Measurements from ENCODE around the gene PTOV1.
A peak's percentile ranks its signal among the peaks of the same experiment; 100 is the strongest.

The PTOV1 gene

GRCh38 chr19:49875177-49875576 is 24.2 kb downstream of the PTOV1 start:
- DNase-seq (ENCODE audit: low spot score), result no peak

GRCh38 chr19:49875857-49876421 is 25.0 kb downstream of the PTOV1 start:
- DNase-seq (ENCODE audit: low spot score), result peak; percentile 81

GRCh38 chr19:49876422-49877019 is 25.6 kb downstream of the PTOV1 start:
- peak; percentile 98 for DNase-seq (ENCODE audit: low spot score)

- DNase-seq (ENCODE audit: low spot score), result peak; percentile 98
Measured at GRCh38 chr19:49877020-49877878, 26.3 kb downstream of the PTOV1 start, which contains the start of the genes AKT1S1 and TBC1D17. Gene AKT1S1 (minus strand): TSS chr19:49877355. CDS start chr19:49873295, 4,060 bp downstream. Gene TBC1D17 (plus strand): TSS chr19:49877702. CDS start chr19:49877724, 22 bp downstream.

DNA sequence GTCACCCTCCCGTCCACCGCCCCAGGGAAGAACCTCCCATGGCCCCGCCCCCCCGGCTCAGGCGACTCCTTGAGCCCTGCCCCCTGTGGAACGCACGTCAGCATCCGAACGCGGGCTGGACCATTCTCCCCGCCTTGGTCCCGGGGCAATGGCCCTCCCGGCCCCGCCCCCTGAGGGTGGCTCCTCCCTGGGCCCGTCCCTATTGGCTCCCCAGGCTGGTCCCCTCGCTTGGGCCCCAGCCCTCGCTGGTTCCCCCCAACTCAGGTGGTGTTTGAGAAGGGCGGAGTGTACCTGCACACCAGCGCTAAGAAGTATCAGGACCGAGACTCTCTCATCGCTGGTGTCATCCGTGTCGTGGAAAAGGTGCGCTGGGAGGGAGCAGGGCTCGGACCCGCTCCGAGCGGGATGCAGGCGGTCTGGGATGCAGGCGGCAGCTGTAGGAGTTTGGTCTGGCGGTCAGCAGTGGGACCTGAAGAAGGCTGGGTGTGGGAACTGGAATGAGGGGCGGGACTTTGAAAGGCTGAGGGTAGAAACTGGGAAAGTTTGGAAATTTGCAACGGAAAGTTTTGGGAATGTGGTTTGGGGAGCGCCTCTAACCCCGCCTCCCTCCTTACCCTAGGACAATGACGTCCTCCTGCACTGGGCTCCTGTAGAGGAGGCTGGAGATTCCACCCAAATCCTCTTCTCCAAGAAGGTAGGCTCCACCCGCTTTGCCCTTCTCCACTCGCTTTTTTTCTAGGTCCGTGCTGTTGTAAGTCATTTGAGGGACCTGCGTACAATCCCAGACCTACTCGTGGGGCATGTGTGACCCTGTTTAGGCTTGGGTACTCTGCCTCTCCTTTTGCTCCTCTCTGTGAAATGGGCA is 27.2 kb downstream of the PTOV1 start:
- DNase-seq (ENCODE audit: low spot score), result peak; percentile 98

DNA sequence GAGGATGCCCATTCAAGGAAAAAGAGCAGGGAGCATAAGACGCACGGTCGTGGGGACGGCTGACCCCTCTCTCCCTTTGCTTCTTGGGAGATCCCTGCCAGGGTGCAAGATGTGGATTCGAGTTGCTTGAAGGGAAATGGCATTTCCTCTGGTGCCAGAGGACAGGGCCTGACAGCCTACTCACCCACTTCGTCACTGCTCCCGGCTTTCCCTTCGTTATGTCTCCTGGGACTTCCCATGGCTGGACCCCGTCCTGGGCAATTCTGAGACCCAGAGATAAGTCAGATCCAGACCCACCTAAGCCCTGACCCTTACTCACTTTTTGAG is 27.7 kb downstream of the PTOV1 start:
- no peak for DNase-seq (ENCODE audit: low spot score)

- no peak for DNase-seq (ENCODE audit: low spot score)
Measured at GRCh38 chr19:49879243-49879963, 28.4 kb downstream of the PTOV1 start.

GRCh38 chr19:49880162-49880869 is 29.4 kb downstream of the PTOV1 start:
- DNase-seq (ENCODE audit: low spot score), result no peak

- no peak for DNase-seq (ENCODE audit: low spot score)
Measured at GRCh38 chr19:49881186-49881585, 30.2 kb downstream of the PTOV1 start.

- no peak for DNase-seq (ENCODE audit: low spot score)
Measured at GRCh38 chr19:49881672-49882394, 30.9 kb downstream of the PTOV1 start.

DNA sequence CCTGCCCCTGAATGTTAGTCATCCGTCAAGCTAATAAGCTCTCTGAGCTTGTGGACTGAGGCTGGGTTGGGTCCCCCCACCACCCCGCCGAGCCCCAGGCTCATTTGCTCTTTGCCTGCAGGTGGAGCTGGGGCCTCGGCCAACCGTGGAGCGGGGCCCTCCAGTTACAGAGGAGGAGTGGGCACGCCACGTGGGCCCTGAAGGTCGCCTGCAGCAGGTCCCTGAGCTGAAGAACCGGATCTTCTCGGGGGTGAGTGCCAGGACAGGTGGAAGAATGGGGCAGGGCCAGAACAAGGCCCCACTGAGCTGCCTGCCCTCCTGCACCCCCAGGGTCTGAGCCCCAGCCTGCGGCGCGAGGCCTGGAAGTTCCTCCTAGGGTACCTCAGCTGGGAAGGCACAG is 31.7 kb downstream of the PTOV1 start:
- DNase-seq (ENCODE audit: low spot score), result no peak

DNA sequence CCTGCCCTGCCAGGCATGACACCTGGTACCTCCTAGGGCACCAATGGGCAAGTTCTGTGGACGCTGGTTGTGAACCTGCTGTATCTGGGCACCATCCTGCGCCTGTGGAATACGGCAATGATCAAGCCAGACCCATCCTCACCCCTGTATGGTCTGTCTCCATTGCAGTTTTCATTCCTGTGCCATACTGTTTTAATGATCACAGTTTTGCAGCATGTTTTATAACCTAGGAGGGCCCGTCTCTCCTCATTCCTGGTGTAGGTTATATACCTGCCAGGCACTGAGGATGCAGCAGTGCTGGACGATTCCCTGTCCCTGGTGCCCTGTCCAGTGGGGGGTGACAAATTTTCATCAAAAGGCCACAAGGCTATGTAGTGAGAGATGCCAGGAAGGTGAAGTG is 32.1 kb downstream of the PTOV1 start:
- DNase-seq (ENCODE audit: low spot score), result no peak

- DNase-seq (ENCODE audit: low spot score), result no peak
Measured at GRCh38 chr19:49884109-49884508, 33.1 kb downstream of the PTOV1 start.

GRCh38 chr19:49884760-49885159 is 33.8 kb downstream of the PTOV1 start:
- no peak for DNase-seq (ENCODE audit: low spot score)

- DNase-seq (ENCODE audit: low spot score), result no peak
Measured at GRCh38 chr19:49887037-49887664, 36.2 kb downstream of the PTOV1 start.

DNA sequence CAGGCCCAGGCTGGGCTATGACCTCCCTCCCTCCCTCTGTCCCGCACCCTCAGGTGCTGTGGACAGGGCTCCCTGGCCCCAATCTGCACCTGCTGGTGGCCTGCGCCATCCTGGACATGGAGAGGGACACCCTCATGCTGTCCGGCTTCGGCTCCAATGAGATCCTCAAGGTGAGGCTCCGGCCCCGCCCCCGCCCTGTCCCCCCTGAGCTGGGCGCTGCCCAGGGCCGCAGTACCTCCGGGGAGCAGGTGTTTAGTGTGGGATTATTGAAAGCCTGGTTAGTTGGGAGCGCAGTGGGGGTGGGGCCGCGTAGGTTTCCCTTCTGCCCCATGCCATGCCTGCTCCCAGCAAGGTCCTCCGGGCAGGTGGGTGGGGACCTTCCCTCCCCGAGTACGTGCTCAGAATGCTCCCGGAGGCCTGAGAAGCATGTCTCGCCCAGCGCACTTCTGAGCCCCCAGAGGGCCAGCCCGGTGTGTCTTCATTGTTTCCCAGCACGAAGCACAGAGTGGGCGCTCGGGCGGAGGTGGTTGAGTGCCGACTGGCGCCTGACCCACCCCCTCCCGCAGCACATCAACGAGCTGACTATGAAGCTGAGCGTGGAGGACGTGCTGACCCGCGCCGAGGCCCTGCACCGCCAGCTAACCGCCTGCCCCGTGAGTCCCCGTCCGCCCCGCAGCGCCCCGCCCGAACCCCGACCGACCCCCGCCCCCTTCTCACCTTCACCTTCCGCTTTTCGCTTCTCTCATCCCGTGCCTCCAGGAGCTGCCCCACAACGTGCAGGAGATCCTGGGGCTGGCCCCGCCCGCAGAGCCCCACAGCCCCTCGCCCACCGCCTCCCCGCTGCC is 36.9 kb downstream of the PTOV1 start:
- DNase-seq (ENCODE audit: low spot score), result no peak

- no peak for DNase-seq (ENCODE audit: low spot score)
Measured at GRCh38 chr19:49888510-49888824, 37.5 kb downstream of the PTOV1 start.

GRCh38 chr19:49889038-49889686 is 38.2 kb downstream of the PTOV1 start:
- DNase-seq (ENCODE audit: low spot score), result no peak

All from ecto neural progenitor cell (in vitro differentiated cells).